Smooth muscle cell (in vitro differentiated cells): ENCODE measurements around the gene SYTL3. TPM values are rescaled to one million over a fixed set of nuclear protein-coding genes. Genes with fewer than 3 reads are reported as not detected.

ENCODE experiments used
- DNase-seq: peaks from one replicate; lab custom pipeline; 2025; ENCODE audit not compliant: unreplicated experiment; lab: John Stamatoyannopoulos, UW
- H2AFZ ChIP-seq: fragments of 200-600 bp; sonication (generic); 2 replicates; pipeline ENCODE4 v1.6.0; 2016; ENCODE audit warnings: antibody characterized with exemption, low read depth, mild to moderate bottlenecking
- H3F3A ChIP-seq: fragments of 200-600 bp; sonication (generic); 2 replicates; pipeline ENCODE4 v1.6.0; 2017; ENCODE audit warnings: antibody characterized with exemption, low read depth
- H3K27ac ChIP-seq: fragments of 200-600 bp; sonication (generic); 2 replicates; pipeline ENCODE4 v1.5.1; 2016; ENCODE audit warnings: low read depth, mild to moderate bottlenecking
- H3K27me3 ChIP-seq: fragments of 200-600 bp; sonication (generic); 2 replicates; pipeline ENCODE4 v1.6.1; 2016; ENCODE audit warnings: low read depth, mild to moderate bottlenecking
- H3K36me3 ChIP-seq: fragments of 200-600 bp; sonication (generic); 2 replicates; pipeline ENCODE4 v1.5.1; 2016; ENCODE audit warnings: low read depth
- H3K4me1 ChIP-seq: fragments of 200-600 bp; sonication (generic); 2 replicates; pipeline ENCODE4 v1.5.1; 2016; ENCODE audit warnings: low read depth
- H3K4me2 ChIP-seq: fragments of 200-600 bp; sonication (generic); 2 replicates; pipeline ENCODE4 v1.6.0; 2016; ENCODE audit warnings: mild to moderate bottlenecking
- H3K4me3 ChIP-seq: fragments of 200-600 bp; sonication (generic); 2 replicates; pipeline ENCODE4 v1.5.1; 2016; ENCODE audit warnings: mild to moderate bottlenecking
- H3K79me2 ChIP-seq: fragments of 200-600 bp; sonication (generic); 2 replicates; pipeline ENCODE4 v1.6.0; 2016; ENCODE audit warnings: low read depth, mild to moderate bottlenecking
- H3K9ac ChIP-seq: fragments of 200-600 bp; sonication (generic); 2 replicates; pipeline ENCODE4 v1.6.0; 2016; ENCODE audit warnings: low read depth
- H3K9me3 ChIP-seq: fragments of 200-600 bp; sonication (generic); replicated peaks from 2 replicates; pipeline ENCODE4 v1.5.1; 2016; ENCODE audit warnings: low read depth
- H4K20me1 ChIP-seq: fragments of 200-600 bp; sonication (generic); 2 replicates; pipeline ENCODE4 v1.6.0; 2016; ENCODE audit warnings: low read depth
- CTCF ChIP-seq: fragments of 200-600 bp; sonication (generic); IDR thresholded peaks from 2 replicates; pipeline ENCODE4 v1.5.1; 2017; ENCODE audit warnings: borderline replicate concordance, mild to moderate bottlenecking, antibody characterized with exemption; ENCODE audit not compliant: insufficient read depth, poor library complexity, severe bottlenecking
- WGBS: methylation state at CpG from one replicate; pipeline ENCODE4 v1.1.7; 2016; ENCODE audit warnings: low lambda C conversion rate; 5-methylcytosine and 5-hydroxymethylcytosine counted together
- polyA plus RNA-seq: library from polyadenylated mRNA; unstranded; fragments of >200 nt; fragmentation: Nextera tagmentation; extraction: Ambion mirVana; gene quantifications from 2 replicates; pipeline ENCODE4 v1.2.1, GENCODE V29; 2016
- total RNA-seq: library from RNA; depleted of rRNA; stranded (reverse); fragments of >200 nt; gene quantifications from 2 replicates; pipeline ENCODE4 v1.2.3, GENCODE V29; 2014

Gene SYTL3
- total and polyA plus RNA-seq, 2 experiments from 2014 or later: 0.13 to 1.2 TPM

- no peak for TF ChIP-seq CTCF
- no peak for DNase-seq
- WGBS: 79% methylated on average over 6 of the region's 6 CpGs
- Histone ChIP-seq H3K4me2 (no peak overlapping the region), H3K36me3 (no peaks in the 10 kb centered on the region), H3K4me3 (no peak overlapping the region), H3K9me3 (no peaks in the 10 kb centered on the region), H3K9ac (no peak overlapping the region), H4K20me1 (no peaks in the 10 kb centered on the region), H3K27me3 (no peaks in the 10 kb centered on the region), H2AFZ (no peak overlapping the region), H3K27ac (peak overlapping the region; percentile 67), H3K4me1 (no peaks in the 10 kb centered on the region), H3F3A (peaks cover 3% of the 10 kb centered on the region), H3K79me2 (no peaks in the 10 kb centered on the region)
These were observed 93.3 kb downstream of the SYTL3 start for GRCh38 chr6:158743033-158743651.

DNA sequence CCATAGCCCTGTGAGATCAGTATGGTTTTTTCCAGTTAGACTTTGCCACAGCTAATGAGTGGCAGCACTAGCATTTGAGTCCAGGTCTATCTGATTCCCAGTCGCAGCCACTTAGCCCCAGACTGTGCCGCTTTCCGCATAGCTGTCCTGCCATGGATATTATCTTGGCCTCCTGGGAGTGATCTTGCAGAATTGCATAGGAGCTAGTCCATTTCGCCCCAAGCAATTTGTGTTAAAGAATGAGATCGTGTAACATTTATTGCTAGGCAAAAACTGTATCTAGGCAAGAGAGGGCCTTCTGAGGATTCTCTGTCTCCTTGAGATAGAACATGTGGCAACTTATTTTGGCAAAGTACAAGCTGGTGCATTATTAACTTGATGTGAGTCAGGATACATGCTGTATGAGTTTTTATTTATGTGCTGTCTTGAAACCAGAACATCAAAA lies 95.2 kb downstream of the SYTL3 start:
- no peak overlapping the region for H2AFZ ChIP-seq
- DNase-seq: no peak
- H3K79me2 ChIP-seq: no peaks in the 10 kb centered on the region
- H3K36me3 ChIP-seq: no peaks in the 10 kb centered on the region
- no peak for TF ChIP-seq CTCF
- no peaks in the 10 kb centered on the region for H4K20me1 ChIP-seq
- no peaks in the 10 kb centered on the region for H3K4me1 ChIP-seq
- H3K27me3 ChIP-seq: no peaks in the 10 kb centered on the region
- no peak overlapping the region for H3K4me3 ChIP-seq
- peaks cover 3% of the 10 kb centered on the region for H3F3A ChIP-seq
- no peak overlapping the region for H3K4me2 ChIP-seq
- no peak overlapping the region for H3K27ac ChIP-seq
- no peak overlapping the region for H3K9ac ChIP-seq
- 65% methylated on average over 5 of the region's 5 CpGs for WGBS
- H3K9me3 ChIP-seq: no peaks in the 10 kb centered on the region

DNA sequence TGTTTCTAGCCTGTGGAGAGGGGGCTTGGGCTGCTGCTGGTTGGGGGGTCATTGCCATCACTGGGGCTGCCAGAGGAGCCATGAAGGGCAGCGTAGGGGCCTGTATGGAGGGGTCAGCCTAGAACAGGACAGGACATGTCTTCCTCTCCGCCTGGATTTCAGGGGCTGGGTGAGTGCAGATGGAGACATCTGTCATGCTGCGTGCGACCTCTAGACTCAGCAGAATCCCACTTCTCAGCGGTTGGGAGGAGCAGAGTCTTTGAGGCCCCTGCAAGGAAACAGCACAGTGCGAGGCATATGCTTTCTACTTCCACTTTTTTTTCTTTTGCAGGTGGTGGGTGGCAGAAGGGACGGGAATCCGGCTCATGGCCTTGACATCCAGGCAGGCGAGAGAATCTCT lies 101.4 kb downstream of the SYTL3 start:
- TF ChIP-seq CTCF: no peak
- 92% methylated on average over 9 of the region's 9 CpGs for WGBS
- no peaks in the 10 kb centered on the region for H4K20me1 ChIP-seq
- H3K4me2 ChIP-seq: no peak overlapping the region
- H3K9me3 ChIP-seq: no peaks in the 10 kb centered on the region
- no peak overlapping the region for H2AFZ ChIP-seq
- H3K36me3 ChIP-seq: no peaks in the 10 kb centered on the region
- H3K4me1 ChIP-seq: no peaks in the 10 kb centered on the region
- no peak overlapping the region for H3K27ac ChIP-seq
- no peaks in the 10 kb centered on the region for H3K27me3 ChIP-seq
- no peak overlapping the region for H3K4me3 ChIP-seq
- H3K79me2 ChIP-seq: no peaks in the 10 kb centered on the region
- H3K9ac ChIP-seq: no peak overlapping the region
- DNase-seq: no peak
- H3F3A ChIP-seq: no peaks in the 10 kb centered on the region

- Histone ChIP-seq H3K27me3 (no peaks in the 10 kb centered on the region), H3K4me2 (no peak overlapping the region), H3K9me3 (no peaks in the 10 kb centered on the region), H3K4me1 (no peaks in the 10 kb centered on the region), H3K9ac (no peak overlapping the region), H3K36me3 (no peaks in the 10 kb centered on the region), H2AFZ (no peak overlapping the region), H3F3A (no peaks in the 10 kb centered on the region), H3K79me2 (no peaks in the 10 kb centered on the region), H3K27ac (no peak overlapping the region), H4K20me1 (no peaks in the 10 kb centered on the region), H3K4me3 (no peak overlapping the region)
- TF ChIP-seq CTCF: no peak
- WGBS: 88% methylated on average over 9 of the region's 9 CpGs
- DNase-seq: no peak
These were observed 102.1 kb downstream of the SYTL3 start for GRCh38 chr6:158751921-158752320.
